NCI-H748 (cell line): ENCODE results near the gene CPT1B.
"Not testable (repeated sequence)": the region's sequence is repeated elsewhere in the genome, so short reads cannot be mapped to it uniquely, and the experiment has no call there.

ENCODE experiments used
- DNase-seq: peaks from one replicate; lab custom pipeline; 2025; ENCODE audit not compliant: unreplicated experiment; lab: John Stamatoyannopoulos, UW

The CPT1B gene

GRCh38 chr22:50609599-50609998 is 31.4 kb upstream of the CPT1B start:
- no peak for DNase-seq

GRCh38 chr22:50608996-50609395 is 30.8 kb upstream of the CPT1B start:
- no peak for DNase-seq

- DNase-seq, result not testable (repeated sequence)
Observed at GRCh38 chr22:50608058-50608840, 30.0 kb upstream of the CPT1B start.

GRCh38 chr22:50607659-50608020 is 29.4 kb upstream of the CPT1B start:
- DNase-seq, result no peak

- DNase-seq, result no peak
Observed at GRCh38 chr22:50606946-50607658, 28.9 kb upstream of the CPT1B start.

- no peak for DNase-seq
Observed at GRCh38 chr22:50606165-50606945, 28.1 kb upstream of the CPT1B start.

- no peak for DNase-seq
Observed at GRCh38 chr22:50605613-50606074, 27.4 kb upstream of the CPT1B start.

GRCh38 chr22:50605002-50605612 is 26.9 kb upstream of the CPT1B start:
- DNase-seq, result no peak

GRCh38 chr22:50604256-50605001 is 26.2 kb upstream of the CPT1B start:
- no peak for DNase-seq

GRCh38 chr22:50603511-50604255 is 25.5 kb upstream of the CPT1B start:
- DNase-seq, result no peak

- no peak for DNase-seq
Observed at GRCh38 chr22:50602338-50602700, 24.1 kb upstream of the CPT1B start.

- DNase-seq, result no peak
Observed at GRCh38 chr22:50601669-50602337, 23.6 kb upstream of the CPT1B start.

GRCh38 chr22:50600967-50601668 is 22.9 kb upstream of the CPT1B start:
- peak; percentile 38 for DNase-seq

GRCh38 chr22:50600538-50600937 is 22.3 kb upstream of the CPT1B start, which contains the start of gene MAPK8IP2:
Gene MAPK8IP2, plus strand, starts transcription at chr22:50600793. Its CDS starts 26 bp downstream, at chr22:50600819.
- peak; percentile 65 for DNase-seq

GRCh38 chr22:50599816-50600455 is 21.7 kb upstream of the CPT1B start:
- peak; percentile 53 for DNase-seq

GRCh38 chr22:50597097-50597496 is 18.9 kb upstream of the CPT1B start:
- no peak for DNase-seq

- no peak for DNase-seq
Observed at GRCh38 chr22:50595189-50595588, 17.0 kb upstream of the CPT1B start.

GRCh38 chr22:50587407-50587806 is 9.2 kb upstream of the CPT1B start:
- no peak for DNase-seq
